HG02981 (cell line): ENCODE data around the gene MRPL40.

ENCODE experiments used
- ATAC-seq: cut with Tn5 transposase; IDR thresholded peaks from one replicate; pipeline ENCODE4 v1.9.1; 2021; ENCODE audit warnings: mild to moderate bottlenecking, moderate library complexity; ENCODE audit not compliant: unreplicated experiment

MRPL40 gene

DNA sequence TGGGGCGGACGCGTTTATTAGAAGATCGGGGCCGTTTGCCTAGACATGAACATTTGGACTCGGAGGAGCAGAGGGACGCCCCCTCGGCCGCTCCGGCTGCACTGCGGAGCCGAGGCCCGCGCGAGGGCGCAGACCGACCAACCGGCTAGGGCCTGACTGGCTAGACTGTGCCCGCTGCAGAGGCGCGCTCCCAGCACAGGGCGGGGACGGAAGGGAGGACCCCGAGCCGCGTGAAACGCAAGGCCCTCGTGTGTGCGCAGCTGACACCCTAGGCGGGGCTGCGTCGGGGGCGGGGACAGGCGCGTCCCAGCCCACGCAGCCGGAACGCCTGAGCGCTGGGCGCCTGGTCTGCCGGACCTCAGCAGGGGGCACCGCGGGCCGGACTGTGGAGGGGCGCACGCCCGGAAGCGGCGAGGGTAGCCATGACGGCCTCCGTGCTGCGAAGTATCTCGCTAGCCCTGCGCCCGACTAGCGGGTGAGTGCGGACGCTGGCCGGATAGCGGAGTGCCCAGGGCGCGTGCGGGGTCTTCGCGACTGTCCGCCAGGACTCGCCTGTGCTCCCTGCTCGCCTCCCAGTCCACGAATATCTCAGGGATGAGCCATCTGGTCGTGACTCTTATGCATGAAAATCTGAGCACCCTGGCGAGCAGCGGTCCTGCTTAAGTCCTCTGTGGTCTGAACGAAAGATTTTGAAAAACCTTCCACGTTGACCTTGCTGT lies at the start of gene MRPL40:
Gene MRPL40, plus strand, starts transcription at position 413 of the 719 bp plus-strand sequence. Its CDS starts 10 bp downstream, at position 423.
- ATAC-seq = peak; percentile 71

DNA sequence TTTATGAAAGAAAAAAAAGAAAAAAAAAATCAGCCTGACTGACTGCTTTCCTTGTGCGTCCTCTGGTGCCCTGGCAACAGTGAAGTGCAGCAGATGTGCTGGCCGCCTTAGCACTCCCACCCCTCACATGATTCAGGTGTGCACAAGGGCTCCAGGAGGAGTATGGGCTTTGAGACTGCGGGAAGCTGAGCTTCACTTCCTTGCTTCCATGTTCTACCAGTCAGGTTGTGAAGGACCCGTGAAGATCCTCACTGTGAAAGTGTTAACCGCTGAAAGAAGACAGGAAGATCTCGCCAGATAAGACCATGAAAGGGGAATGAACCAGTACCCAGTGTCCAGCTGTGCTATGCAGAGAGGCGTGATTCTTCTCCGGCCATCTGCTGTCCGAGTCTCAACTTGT lies 49.1 kb upstream of the MRPL40 start:
- ATAC-seq = no peak

DNA sequence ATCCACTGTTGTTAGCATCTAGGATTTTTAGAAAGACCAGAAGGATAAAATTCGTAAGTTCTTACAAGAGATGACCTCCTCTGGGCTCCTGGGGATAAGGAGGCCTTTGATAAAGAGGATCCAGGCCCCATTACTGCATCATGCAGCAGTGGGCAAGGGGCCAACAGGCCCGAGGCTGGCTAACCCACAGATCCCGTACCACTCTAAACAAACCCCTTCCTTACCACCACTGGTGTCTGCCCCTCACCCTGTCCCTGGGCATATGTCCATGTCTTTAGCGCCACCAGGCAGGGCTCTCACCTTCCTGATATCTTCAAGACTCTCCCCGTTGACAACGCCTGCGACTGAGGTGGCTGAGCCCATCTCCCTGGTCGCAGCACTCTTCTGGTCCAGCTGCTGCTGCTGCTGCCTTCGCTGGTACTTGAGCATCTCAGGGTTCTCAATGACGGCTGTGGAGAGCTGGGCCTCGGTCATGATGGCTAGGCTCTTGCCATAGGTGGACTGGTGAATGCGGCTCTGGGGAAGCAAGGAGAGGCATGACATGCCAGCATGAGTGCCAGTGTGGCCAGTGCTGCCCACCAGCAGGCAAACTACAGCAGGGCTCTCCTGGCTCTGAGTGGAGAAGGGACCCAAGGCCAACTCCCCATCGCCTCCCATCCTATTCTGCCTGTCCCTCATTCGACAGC lies 47.0 kb upstream of the MRPL40 start:
- ATAC-seq = no peak

- ATAC-seq = no peak
Observed at GRCh38 chr22:19386248-19386647, 46.1 kb upstream of the MRPL40 start.

DNA sequence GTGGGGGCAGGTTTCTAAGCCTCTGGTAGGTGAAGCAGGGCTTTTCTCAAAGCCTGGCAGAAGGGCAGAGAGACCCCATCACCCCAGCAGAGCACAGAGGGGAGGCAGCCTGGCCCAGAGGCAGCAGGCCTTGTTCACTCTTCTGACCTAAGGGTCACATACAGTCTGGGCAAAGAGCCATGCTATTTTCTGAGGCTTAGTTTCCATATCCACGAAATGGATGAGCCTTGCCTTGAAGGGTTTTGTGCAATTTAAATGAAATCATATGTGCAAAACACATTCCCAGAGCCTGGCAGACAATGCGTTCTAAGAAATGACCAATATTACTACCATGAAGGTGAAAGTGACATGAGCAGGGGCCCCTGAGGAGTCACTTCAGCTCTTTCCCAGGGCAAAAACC lies 45.3 kb upstream of the MRPL40 start:
- ATAC-seq = no peak

DNA sequence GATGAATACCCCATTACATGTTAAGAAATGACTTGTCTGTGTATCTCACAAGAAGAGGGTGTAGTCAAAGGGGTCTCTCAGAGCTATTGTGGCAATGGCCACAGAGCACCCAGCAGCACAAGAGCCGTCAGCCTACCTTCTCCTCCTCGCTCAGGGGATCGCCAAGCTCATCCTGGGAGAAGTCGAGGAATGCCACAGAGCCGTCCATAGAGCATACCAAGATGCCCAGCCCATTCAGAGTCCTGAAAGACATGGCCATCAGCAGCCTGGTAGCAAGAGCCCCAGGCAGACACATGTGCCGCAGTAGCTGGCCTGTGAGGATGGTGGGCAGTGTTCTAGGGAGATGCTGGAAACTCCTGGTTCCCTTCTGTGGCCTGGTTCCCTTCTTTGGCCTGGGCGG lies 44.8 kb upstream of the MRPL40 start:
- no peak for ATAC-seq

DNA sequence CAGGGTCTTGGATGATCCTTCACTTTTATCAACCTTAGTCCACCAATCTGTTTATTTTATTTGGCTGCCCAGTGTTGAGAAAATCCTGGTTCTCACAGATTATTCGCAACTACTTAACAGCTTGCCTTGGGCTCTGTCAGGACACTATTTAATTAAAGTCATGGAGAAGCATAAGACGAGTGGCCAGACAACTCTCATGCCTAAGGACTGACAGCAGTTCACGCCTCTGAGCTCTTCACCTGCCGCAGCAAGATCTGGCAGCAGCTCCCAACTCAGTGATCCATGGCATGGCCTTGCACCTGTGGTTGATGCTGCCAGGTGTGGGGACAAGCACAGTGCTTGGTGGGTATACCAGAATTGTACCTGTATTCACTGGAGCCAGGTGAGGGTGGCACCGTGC lies 38.6 kb upstream of the MRPL40 start:
- ATAC-seq = no peak

DNA sequence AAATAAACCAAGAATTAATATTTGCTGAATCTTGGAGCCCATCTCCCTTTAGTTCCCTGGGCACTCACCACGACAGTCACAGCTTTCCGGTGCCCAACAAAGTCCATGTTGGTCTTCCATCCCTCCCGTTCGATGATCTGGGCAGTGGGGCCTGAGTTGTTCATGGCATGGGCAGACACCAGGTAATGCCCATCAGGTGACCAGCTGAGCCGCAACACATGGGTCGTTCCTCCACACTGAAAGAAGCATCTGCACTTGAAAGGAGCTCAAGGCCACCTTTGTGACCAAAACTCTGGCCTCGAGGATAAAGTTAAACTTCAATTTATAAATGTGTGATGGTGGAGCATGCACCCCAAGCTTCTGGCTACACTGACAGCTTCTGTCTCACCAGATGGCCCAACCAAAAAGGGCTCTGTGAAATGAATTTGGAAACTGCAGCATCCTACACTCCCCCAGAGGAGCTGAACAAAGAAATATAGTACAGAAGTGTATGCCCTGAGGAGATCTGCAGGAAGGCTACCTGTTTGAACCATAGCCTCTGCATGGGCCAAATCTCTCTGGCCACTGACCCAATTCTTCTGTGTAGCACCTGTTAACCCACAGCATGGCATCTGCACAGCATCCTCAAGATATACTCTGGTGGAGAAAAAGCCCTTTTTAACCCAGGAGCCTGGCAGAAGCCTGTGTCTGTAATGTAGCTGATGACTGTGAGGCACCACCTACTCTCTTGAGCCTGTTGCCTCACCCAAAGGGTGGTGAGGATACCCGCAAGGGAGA lies 37.9 kb upstream of the MRPL40 start:
- no peak for ATAC-seq

- no peak for ATAC-seq
Observed at GRCh38 chr22:19395276-19395675, 37.1 kb upstream of the MRPL40 start.

GRCh38 chr22:19396561-19396933 lies 35.8 kb upstream of the MRPL40 start:
- no peak for ATAC-seq

GRCh38 chr22:19396934-19397733 lies 35.2 kb upstream of the MRPL40 start:
- no peak for ATAC-seq

DNA sequence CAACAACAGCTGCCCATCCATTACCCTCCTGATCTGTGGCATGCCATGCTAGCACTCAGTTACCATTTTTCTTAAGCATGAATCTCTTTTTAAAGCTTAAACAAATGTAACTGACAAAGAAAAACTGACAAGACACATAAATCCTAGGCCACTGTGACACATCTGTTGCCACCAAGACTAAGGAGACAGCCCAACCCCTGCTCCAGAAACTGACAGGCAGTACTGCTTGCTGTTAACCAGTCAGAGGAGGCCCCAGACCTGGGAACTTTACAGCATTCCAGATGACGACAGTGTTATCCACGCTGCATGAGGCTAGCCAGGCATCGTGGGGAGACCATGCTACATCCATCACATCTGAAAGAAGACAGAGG lies 34.6 kb upstream of the MRPL40 start:
- ATAC-seq = no peak

GRCh38 chr22:19398206-19398605 lies 34.1 kb upstream of the MRPL40 start:
- ATAC-seq = no peak

DNA sequence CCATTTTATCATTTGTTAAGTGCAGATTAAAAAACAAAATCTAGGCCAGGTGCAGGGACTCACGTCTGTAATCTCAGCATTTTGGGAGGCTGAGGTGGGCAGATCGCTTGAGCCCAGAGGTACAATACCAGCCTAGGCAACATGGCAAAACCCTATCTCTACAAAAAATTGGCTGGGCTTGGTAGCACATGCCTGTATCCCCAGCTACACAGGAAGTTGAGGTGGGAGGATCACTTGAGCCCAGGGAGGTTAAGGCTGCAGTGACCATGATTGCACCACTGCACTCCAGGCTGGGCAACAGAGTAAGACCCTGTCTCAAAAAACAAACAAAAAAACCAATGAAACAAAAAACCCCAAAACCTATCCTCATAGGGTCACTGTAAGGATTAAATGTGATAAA lies 33.7 kb upstream of the MRPL40 start:
- ATAC-seq = no peak

GRCh38 chr22:19400881-19401280 lies 31.5 kb upstream of the MRPL40 start:
- no peak for ATAC-seq

GRCh38 chr22:19401483-19401882 lies 30.9 kb upstream of the MRPL40 start:
- no peak for ATAC-seq

GRCh38 chr22:19402642-19403191 lies 29.6 kb upstream of the MRPL40 start:
- ATAC-seq = no peak

DNA sequence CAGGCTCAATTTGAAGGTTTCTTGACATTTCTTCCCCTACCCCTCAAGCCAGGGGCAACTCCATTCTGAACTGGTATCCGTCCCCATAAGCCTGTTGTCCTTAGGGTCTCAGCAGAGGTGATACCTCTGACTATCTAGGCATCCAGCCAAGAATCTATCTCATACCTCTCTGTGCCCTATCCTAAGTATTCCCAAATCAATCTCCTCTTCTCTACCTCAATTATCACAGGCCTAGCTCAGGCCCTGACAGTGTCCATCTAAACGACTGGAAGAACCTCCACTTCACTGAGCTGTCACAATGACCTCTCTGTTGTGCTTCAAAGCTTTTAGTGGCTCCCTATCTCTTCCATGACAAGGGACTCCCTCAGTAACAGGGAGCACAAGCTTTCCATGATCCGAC lies 27.7 kb upstream of the MRPL40 start:
- no peak for ATAC-seq

DNA sequence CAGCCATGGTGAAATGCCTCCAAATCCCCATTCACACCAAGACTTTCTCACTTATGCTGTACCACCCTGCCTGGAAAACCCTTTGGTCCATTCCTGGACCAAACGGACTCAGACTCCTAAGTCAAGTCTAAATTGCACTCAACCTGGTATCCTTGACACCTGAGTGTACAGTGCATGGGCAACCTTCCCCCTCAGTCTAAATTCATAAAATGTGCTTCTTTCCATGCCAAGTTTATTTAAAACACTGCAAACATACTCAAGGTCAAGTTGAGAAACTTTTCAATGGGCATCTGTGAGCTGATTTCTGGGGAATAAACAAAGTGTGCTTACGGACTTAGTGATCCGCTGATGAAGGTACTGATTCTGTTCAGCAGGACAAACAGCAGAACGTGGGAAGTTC lies 27.2 kb upstream of the MRPL40 start:
- ATAC-seq = no peak

DNA sequence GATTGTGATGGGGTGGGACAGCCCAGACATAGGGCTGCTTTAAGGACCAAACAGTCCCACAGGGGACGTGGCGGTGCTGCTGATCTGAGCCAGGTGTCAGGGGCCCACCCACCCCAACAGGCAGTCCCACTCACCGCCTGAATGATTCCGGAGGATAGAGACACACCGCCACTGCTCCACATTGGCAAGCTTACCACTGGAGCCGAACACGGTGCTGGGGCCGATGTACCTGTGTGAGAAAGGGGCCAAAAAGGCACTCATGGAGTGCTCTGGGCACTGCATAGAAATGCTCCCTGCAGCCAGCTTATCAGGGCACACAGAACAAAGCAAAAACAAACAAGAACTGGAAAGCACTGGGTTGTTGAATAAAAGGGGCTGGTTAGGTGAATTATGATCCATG lies 26.7 kb upstream of the MRPL40 start:
- no peak for ATAC-seq

GRCh38 chr22:19406281-19406811 lies 26.0 kb upstream of the MRPL40 start:
- no peak for ATAC-seq
